Adrenal gland (tissue), 12 donors: Measurements from ENCODE around the gene PRKCB. TPM values are rescaled to one million over a fixed set of nuclear protein-coding genes. Genes with fewer than 3 reads are reported as not detected.

Experiments used
- DNase-seq, 7 donors: peaks; one replicate each; pipeline ENCODE4 v3.0.0-alpha.2; 2019 to 2020
- H3K27ac ChIP-seq, 5 donors: fragments of 200-600 bp; sonication (generic) in 4 of 5; 1 replicate in 3 of 5; 2 replicates in 2 of 5; pipeline versions ENCODE4 v1.5.1 to v1.8.0; 2016 to 2020; ENCODE audit warnings: mild to moderate bottlenecking in 1 of 5
- H3K27me3 ChIP-seq: fragments of 200-600 bp; 2 replicates; pipeline ENCODE4 v1.8.0; 2021
- H3K36me3 ChIP-seq, 2 donors: fragments of 200-600 bp; replicated peaks in 1 of 2; 1 replicate in 1 of 2; 2 replicates in 1 of 2; pipeline versions ENCODE4 v1.5.1 to v1.8.0; 2018 to 2022
- H3K4me1 ChIP-seq, 2 donors: fragments of 200-600 bp; replicated peaks in 1 of 2; 1 replicate in 1 of 2; 2 replicates in 1 of 2; pipeline versions ENCODE4 v1.5.1 to v1.8.0; 2018 to 2021
- H3K4me3 ChIP-seq, 4 donors: fragments of 200-600 bp; sonication (generic) in 3 of 4; one replicate each; pipeline ENCODE4 v1.5.1; 2016 to 2018
- H3K9me3 ChIP-seq, 3 donors: fragments of 200-600 bp; sonication (generic) in 1 of 3; replicated peaks in 1 of 3; 1 replicate in 2 of 3; 2 replicates in 1 of 3; pipeline versions ENCODE4 v1.5.1 to v1.8.0; 2016 to 2021
- POLR2A ChIP-seq, 2 donors: fragments of 450-650 bp; IDR thresholded peaks; one replicate each; pipeline ENCODE4 v1.6.1; 2017; ENCODE audit warnings: antibody characterized with exemption in 2 of 2, mild to moderate bottlenecking in 2 of 2, moderate library complexity in 1 of 2
- WGBS, 4 donors: extraction: QIAGEN DNeasy Blood & Tissue Kit in 2 of 4; methylation state at CpG; one replicate each; pipeline versions ENCODE4 v1.1.5 to v1.1.7; 2013 to 2017; 5-methylcytosine and 5-hydroxymethylcytosine counted together
- intact Hi-C, 2 donors: fragments of 100-400 bp; cut with DNase I; formaldehyde crosslinking; loops; one replicate each; pipeline versions ENCODE4 v1.14.1 to v1.15.0; 2022 to 2023
- polyA plus RNA-seq, 3 donors: library from polyadenylated mRNA; stranded (reverse); fragments of 200-250 nt in 2 of 3; fragments of 350-450 nt in 1 of 3; fragmentation: Illumina TruSeq in 1 of 3; extraction: RNeasy Lipid Tissue Mini Kit (QIAGEN cat#74804) in 1 of 3; gene quantifications; one replicate each; pipeline ENCODE4 v1.2.3, GENCODE V29; 2013 to 2014
- total RNA-seq, 9 donors: library from RNA; depleted of rRNA in 4 of 9; stranded (reverse); fragments of >200 nt in 4 of 9; fragments of 120-200 nt in 1 of 9; fragmentation: NEBNext Ultra II Directional in 1 of 9; extraction: Animal tissue kit (Norgen Biotek cat#: 25700) in 1 of 9; gene quantifications; one replicate each; pipeline versions ENCODE4 v1.1.0 to v1.2.4, GENCODE V29; 2013 to 2023
- TF ChIP-seq, protein P1 (sequence below), 6 experiments: fragments of 450-650 bp in 4 of 6; fragments of 200-600 bp in 2 of 6; sonication (generic) in 1 of 6; IDR thresholded peaks; 1 replicate in 5 of 6; 2 replicates in 1 of 6; pipeline versions ENCODE4 v1.5.1 to v1.8.0; 2016 to 2021; ENCODE audit warnings: antibody characterized with exemption in 6 of 6, mild to moderate bottlenecking in 2 of 6, moderate library complexity in 1 of 6
- donor health status: healthy with polysubstance abuse.
- donor health status: Bipolar disorder and iron deficiency.
- donor health status: DM: yes; HTN: yes; CAD: no.
- donor health status: DM: no; HTN: no; CAD: no.
- donor health status: DM: no; HTN: no; CAD: no.
- donor health status: DM: yes; HTN: yes; CAD: no.

PRKCB gene
- total and polyA plus RNA-seq, 12 donors = 0.54 to 8.0 (median 3.0) TPM

DNA sequence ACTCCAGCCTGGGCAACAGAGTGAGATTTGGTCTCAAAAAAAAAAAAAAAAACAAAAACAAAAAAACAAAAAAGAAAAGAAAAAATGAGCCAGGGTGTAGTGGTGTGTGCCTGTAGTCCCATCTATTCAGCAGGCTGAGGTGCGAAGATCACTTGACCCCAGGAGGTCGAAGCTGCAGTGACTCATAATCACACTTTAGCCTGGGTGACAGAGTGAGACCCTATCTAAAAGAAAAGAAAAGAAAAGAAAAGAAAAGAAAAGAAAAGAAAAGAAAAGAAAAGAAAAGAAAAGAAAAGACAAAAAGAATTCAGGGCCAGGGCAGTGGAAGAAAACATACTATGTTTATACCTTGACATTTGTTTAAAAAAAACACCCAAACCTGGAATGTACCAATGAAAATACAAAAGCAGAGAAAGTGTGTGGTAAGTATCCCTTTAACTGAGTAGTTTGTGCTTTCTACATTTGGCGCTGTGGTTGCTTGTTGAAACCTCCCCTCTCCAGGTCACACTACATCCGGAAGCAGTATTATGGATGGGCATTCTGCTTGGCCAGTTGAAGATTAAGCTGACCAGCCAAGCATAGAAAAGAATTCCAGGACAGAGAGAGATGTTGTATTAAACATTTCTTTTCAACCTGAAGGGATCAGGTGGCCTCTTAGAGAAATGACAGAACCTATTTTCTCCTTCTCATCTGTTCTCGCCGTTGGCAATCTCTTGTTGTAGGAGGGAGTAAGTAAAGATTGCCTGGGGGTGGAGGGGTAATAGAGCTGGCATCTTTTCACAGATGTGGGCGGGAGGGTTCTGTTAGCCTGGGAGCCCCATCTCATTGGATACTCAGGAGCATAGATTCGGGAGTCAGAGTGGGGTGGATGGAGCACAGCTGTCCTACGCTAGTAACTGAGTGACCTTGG lies 12.1 kb upstream of the PRKCB start:
- Histone ChIP-seq H3K27ac (no peak overlapping the region), H3K36me3 (no peaks in the 10 kb centered on the region), H3K27me3 (peaks cover 13% of the 10 kb centered on the region), H3K4me1 (no peaks in the 10 kb centered on the region), H3K4me3 (no peak overlapping the region), H3K9me3 (no peaks in the 10 kb centered on the region)
- no peak for DNase-seq
- TF ChIP-seq, protein P1, sequence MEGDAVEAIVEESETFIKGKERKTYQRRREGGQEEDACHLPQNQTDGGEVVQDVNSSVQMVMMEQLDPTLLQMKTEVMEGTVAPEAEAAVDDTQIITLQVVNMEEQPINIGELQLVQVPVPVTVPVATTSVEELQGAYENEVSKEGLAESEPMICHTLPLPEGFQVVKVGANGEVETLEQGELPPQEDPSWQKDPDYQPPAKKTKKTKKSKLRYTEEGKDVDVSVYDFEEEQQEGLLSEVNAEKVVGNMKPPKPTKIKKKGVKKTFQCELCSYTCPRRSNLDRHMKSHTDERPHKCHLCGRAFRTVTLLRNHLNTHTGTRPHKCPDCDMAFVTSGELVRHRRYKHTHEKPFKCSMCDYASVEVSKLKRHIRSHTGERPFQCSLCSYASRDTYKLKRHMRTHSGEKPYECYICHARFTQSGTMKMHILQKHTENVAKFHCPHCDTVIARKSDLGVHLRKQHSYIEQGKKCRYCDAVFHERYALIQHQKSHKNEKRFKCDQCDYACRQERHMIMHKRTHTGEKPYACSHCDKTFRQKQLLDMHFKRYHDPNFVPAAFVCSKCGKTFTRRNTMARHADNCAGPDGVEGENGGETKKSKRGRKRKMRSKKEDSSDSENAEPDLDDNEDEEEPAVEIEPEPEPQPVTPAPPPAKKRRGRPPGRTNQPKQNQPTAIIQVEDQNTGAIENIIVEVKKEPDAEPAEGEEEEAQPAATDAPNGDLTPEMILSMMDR (IDR thresholded peaks at IDR 0.05) = no peak
- TF ChIP-seq POLR2A (IDR thresholded peaks at IDR 0.05) = no peak
- intact Hi-C loops = no loop called here
- WGBS, 4 donors = 45 to 58% (median 58%) methylated on average over 9 of the region's 9 CpGs

DNA sequence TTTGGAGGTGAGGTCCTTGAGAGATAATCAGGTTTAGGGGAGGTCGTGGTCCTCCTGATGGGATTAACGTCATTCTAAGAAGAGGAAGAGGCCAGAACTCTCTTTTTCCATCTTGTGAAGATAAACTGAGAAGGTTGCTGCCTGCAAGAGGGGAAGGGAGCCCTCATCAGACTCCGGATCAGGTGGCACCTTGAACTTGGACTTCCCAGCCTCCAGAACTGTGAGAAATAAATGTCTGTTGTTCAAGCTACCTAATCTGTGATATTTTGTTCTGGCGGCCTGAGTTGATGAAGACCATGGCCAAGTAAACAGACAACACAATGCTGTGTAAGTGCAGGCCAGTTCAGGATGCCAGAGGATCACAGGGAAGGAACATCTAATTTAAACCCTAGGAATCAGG lies 10.9 kb upstream of the PRKCB start:
- Histone ChIP-seq H3K36me3 (no peaks in the 10 kb centered on the region), H3K4me1 (no peaks in the 10 kb centered on the region), H3K27me3 (peaks cover 6% of the 10 kb centered on the region), H3K27ac (no peak overlapping the region), H3K9me3 (peaks cover 0 to 2% (median 0%) of the 10 kb centered on the region in 3 donors), H3K4me3 (no peak overlapping the region)
- TF ChIP-seq, protein P1 (IDR thresholded peaks at IDR 0.05) = no peak
- no peak for TF ChIP-seq POLR2A (IDR thresholded peaks at IDR 0.05)
- intact Hi-C loops = no loop called here
- WGBS, 4 donors = 46 to 57% (median 52%) methylated on average over 4 of the region's 4 CpGs
- no peak for DNase-seq

DNA sequence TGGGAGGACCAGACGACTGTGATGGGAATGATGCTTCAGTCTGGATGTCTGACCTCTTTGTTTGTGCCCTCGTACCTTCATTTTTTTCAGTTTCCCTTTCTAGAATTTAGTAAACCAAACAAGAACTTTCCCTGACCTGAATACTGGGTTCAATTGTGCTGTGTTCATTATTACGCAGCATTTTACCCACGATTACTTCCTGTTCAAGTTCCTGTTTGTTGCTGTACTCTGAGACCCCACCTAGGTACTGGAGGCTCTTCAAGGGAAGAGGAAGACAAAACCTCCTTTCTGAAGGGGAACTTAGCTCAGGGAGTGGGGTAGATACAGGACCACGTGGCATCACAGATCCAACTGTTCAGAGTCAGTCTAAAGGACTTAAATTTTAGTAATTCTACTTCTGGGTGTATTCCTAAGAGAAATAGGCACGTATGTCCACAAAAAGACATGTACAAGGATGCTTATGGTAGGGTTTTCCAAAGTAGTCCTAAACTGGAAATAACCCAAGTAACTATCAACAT lies 9.2 kb upstream of the PRKCB start:
- H3K36me3 ChIP-seq = no peaks in the 10 kb centered on the region
- no peak overlapping the region for H3K27ac ChIP-seq
- H3K4me1 ChIP-seq = no peaks in the 10 kb centered on the region
- intact Hi-C loops = no loop called here
- WGBS, 4 donors = 28 to 42% (median 39%) methylated on average over 6 of the region's 6 CpGs
- no peaks in the 10 kb centered on the region for H3K27me3 ChIP-seq
- TF ChIP-seq POLR2A (IDR thresholded peaks at IDR 0.05) = no peak
- TF ChIP-seq, protein P1 (IDR thresholded peaks at IDR 0.05) = no peak
- peaks cover 0 to 4% (median 0%) of the 10 kb centered on the region in 3 donors for H3K9me3 ChIP-seq
- no peak overlapping the region for H3K4me3 ChIP-seq
- peak in 1 of 7 donors; percentile 18 for DNase-seq

DNA sequence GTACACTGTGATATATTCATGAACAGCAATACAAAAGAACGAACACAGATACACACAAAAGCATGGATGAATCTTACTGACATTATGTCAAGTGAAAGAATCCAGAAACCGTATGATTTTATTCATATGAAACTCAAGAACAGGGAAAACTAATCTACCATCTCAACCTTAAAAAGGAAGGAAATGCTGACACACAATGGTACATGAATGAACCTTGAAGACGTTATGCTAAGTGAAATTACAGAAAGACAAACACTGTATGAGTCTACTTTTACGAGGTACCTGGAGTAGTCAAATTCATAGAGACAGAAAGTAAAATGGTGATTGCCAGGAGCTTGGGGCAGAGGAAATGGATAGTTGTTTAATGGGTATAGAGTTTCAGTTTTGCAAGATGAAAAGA lies 8.7 kb upstream of the PRKCB start:
- H3K36me3 ChIP-seq = no peaks in the 10 kb centered on the region
- 40 to 49% (median 43%) methylated on average over 4 of the region's 4 CpGs for WGBS, 4 donors
- H3K27me3 ChIP-seq = no peaks in the 10 kb centered on the region
- DNase-seq = no peak
- peaks cover 0 to 4% (median 0%) of the 10 kb centered on the region in 3 donors for H3K9me3 ChIP-seq
- no peak for TF ChIP-seq POLR2A (IDR thresholded peaks at IDR 0.05)
- TF ChIP-seq, protein P1 (IDR thresholded peaks at IDR 0.05) = no peak
- no peak overlapping the region for H3K4me3 ChIP-seq
- H3K4me1 ChIP-seq = no peaks in the 10 kb centered on the region
- intact Hi-C loops = no loop called here
- H3K27ac ChIP-seq = no peak overlapping the region
